LNCAP (cell line): ENCODE data around the gene SLC6A20.

ENCODE experiments used
- TF ChIP-seq, protein P1 (sequence below): fragments of 450-650 bp; IDR thresholded peaks from 2 replicates; pipeline ENCODE4 v1.5.1; 2017; ENCODE audit warnings: mild to moderate bottlenecking

Gene SLC6A20

DNA sequence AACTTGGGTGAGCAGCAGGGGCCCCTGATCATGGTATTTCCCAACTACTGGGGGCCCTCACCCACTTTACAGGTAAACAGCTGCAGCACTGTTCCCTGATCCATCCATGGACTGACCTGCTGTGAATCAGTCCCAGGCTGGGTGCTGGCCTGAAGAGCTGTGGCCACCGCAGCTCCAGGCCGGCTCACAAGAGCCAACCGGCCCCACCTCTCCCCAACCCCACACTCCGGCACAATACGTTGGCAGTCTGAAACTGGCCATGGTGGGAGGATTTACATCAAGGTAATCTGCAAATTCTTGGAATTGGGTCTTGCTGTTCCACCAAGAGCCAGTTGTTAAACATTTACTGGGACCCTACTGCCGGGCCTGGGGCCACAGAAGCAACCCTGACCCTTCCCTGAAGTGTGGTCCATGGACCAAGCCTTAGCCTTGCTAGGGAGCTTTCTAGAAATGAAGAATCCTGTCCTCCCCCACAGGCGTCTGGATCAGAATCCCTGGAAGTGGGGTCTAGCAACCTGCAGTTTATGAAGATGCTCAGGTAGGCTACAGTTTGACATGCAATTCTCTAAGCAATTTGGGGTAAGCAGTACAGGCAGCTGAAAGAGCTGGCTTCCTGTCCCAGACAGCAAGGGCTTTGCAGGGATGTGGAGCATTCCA lies 3.7 kb downstream of the SLC6A20 start:
- TF ChIP-seq, protein P1, sequence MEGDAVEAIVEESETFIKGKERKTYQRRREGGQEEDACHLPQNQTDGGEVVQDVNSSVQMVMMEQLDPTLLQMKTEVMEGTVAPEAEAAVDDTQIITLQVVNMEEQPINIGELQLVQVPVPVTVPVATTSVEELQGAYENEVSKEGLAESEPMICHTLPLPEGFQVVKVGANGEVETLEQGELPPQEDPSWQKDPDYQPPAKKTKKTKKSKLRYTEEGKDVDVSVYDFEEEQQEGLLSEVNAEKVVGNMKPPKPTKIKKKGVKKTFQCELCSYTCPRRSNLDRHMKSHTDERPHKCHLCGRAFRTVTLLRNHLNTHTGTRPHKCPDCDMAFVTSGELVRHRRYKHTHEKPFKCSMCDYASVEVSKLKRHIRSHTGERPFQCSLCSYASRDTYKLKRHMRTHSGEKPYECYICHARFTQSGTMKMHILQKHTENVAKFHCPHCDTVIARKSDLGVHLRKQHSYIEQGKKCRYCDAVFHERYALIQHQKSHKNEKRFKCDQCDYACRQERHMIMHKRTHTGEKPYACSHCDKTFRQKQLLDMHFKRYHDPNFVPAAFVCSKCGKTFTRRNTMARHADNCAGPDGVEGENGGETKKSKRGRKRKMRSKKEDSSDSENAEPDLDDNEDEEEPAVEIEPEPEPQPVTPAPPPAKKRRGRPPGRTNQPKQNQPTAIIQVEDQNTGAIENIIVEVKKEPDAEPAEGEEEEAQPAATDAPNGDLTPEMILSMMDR = no peak

DNA sequence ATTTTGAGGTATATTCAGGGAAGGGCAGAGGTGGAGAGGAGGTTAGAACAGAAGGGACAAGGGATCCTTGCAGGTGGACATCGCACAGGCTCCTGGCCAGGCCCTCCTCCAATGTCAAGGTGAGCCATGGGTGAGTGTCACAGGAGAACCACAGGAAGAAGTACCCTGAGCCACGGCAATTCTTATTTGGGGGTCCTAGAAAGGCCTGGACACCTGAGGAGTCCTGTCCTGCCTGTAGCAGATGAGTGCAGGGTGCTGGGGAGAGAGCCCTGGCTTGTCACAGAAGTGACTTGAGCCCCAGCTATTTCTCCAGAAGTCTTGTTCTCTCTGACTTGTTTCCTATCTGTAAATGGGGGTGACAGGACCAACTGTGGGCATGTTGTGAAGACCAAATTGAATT lies 4.3 kb downstream of the SLC6A20 start:
- TF ChIP-seq, protein P1 = no peak

DNA sequence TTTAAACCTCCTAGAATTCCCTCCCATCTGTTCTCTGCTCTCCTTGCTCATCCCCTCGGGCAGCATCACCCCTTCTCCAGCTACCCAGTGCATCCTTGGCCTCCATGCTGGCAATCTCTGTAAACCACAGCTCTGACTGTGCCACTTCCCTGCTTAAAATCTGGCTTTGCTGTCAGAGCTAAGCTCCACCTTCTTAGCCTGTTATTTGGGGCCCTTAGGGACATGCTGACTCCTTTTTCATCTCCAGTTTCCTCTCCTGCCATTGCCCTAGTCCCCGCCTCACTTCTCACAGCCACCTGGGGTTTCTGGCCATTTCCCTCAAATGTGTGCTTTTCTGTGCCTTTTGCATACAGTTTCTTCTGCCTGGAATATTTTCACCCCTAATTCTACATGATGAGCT lies 5.7 kb downstream of the SLC6A20 start:
- TF ChIP-seq, protein P1 = no peak

DNA sequence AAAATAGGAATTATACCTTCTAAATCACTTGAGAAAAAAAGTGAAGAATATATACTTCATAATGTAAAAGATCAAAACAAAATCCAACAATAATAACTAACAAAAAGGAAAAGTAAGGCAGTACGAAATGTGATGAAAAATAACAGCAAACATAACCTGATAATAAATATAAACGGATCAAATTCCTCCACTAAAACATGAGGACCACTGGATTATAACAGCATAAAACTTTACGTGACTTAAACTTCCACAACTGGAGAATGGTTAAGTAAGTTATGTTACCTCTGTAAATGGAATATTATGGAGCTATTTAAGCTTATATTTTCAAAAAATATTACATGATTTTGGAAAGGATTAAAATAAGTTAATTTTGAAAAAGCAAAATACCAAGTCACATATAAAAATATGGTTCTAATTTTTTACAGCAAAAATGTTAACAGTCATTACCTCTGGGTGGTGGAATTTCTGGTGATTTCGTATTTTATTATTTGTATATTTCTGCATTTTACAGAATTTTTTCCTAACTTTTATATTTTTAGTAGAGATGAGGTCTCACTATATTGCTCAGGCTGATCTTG lies 7.0 kb downstream of the SLC6A20 start:
- TF ChIP-seq, protein P1 = no peak

DNA sequence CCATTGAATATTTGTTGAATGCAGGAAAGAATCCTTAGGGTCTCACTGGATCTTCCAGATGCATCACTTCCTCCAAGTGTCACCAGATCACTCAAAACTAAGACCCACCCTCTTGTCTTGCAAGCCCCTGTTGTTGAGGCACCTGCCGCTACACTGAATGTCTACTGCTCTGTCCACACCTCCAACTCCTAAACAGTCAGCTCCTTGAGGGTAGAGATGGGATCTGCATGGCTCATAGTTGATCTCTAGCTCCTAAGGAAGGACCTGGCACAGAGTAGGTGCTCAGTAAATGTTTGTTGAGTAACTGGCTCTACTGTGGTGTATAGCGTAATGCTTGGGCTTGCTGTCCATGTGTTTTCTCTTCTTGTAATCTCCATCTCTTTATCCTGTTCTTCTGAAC lies 8.8 kb downstream of the SLC6A20 start:
- TF ChIP-seq, protein P1 = no peak

DNA sequence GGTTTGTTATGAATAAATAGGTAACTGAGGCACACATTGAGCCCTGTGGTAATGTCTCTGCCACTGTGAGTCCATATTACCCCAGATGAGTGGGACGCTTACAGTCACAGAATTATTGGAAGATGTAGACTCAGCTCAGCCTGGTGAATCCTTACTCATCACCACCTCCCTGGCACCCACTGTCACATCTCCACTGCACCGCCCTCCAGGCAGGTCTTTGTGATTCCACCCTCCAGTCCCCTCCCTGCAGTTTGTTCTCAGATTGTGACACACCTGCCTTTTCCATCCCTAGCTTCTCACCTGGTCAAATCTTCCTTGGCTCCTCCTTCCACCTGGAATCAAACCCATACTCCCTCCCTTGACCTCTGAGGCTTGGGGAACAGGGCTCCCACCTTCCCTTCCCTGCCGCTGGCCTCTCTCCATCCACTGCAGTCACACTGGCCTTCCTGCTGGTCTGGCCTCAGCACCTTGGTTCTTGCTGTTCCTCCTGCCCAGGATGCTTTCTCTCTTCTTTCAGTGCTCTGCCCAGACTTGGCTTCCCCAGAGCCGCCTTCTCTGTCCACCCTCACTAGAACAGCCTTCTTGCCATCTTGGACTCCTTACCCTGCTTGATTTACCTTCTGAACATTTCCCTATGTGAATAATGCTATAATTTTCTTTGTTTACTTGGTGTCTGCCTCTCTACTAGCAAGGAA lies 9.4 kb downstream of the SLC6A20 start:
- TF ChIP-seq, protein P1 = no peak

DNA sequence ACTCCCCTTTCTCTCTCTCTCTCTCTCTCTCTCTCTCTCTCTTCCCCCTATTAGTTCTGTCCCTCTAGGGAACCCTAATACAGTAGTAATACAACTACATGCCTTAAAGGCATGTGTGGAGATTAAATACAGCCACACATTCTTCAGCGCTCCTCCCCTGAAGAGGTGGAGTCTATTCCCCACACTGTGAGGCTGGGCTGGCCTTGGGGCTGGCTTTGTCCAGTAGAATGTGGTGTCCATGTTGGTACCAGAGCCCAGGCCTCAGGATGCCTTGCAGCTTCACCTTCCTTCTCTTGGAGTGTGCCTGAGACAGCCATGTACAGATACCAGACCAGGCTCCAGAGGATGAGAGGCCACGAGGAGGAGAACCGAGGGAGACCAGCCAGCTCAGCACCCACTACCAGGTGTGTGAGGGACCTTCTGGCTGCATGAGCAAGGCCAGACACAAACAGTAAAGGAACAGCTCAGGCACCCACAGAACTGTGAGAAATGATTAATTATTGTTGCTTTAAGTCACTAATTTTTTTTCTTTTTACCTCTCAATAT lies 10.7 kb downstream of the SLC6A20 start:
- TF ChIP-seq, protein P1 = no peak
